Ectodermal cell (in vitro differentiated cells): ENCODE measurements around the gene DLGAP5.

Source experiments
- H3K27ac ChIP-seq: 2 replicates; pipeline ENCODE4 v1.7.0; 2013; ENCODE audit warnings: mild to moderate bottlenecking, low read depth, low read length; ENCODE audit not compliant: insufficient read depth, poor library complexity, severe bottlenecking
- H3K27me3 ChIP-seq: 2 replicates; pipeline ENCODE4 v1.7.0; 2013; ENCODE audit warnings: mild to moderate bottlenecking, low read length; ENCODE audit not compliant: insufficient read depth, control insufficient read depth, poor library complexity, severe bottlenecking
- H3K36me3 ChIP-seq: one replicate; pipeline ENCODE4 v1.7.0; 2013; ENCODE audit warnings: low read length; ENCODE audit not compliant: control insufficient read depth, insufficient read depth
- H3K4me1 ChIP-seq: one replicate; pipeline ENCODE4 v1.7.0; 2013; ENCODE audit warnings: low read length; ENCODE audit not compliant: control insufficient read depth, insufficient read depth
- H3K4me3 ChIP-seq: 2 replicates; pipeline ENCODE4 v1.7.0; 2013; ENCODE audit warnings: low read depth, low read length, control low read depth; ENCODE audit not compliant: insufficient read depth
- H3K9me3 ChIP-seq: 2 replicates; pipeline ENCODE4 v1.7.0; 2013; ENCODE audit warnings: mild to moderate bottlenecking, low read length, moderate library complexity; ENCODE audit not compliant: control insufficient read depth
- WGBS, 2 experiments: methylation state at CpG; one replicate each; pipeline ENCODE4 v1.1.7; 2013; ENCODE audit warnings: missing lambda C conversion rate in 2 of 2; 5-methylcytosine and 5-hydroxymethylcytosine counted together

DLGAP5 gene

DNA sequence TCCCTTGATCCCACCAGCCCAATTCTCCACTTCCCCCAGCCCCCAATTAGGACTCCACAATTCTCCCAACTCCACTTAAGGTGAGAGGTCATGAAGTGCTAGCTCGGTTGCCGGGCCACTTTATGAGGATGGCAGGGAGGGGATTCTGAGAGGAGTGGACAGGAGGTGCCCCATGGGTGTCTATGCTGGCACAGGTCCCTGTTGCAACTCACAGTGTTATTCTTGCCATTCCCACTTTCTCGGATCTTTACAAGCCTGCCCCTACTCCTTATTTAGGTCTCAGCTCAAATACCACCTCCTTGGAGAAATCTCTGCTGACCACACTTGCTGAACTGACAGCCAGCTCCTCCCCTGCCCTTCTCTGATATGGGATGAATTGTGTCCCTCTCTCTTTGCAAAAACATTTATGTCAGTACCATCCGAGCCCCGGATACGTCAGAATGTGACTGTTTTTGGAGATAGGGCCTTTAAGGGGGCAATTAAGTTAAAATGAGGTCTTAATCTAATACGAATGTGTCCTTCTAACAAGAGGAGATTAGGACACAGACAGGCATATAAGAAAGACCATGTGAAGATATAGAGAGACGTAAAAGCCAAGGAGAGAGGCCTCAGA is 66.5 kb downstream of the DLGAP5 start:
- Histone ChIP-seq H3K4me3 (no peak overlapping the region), H3K4me1 (peaks cover 21% of the 10 kb centered on the region), H3K36me3 (no peaks in the 10 kb centered on the region), H3K27ac (no peak overlapping the region), H3K9me3 (peaks cover 2% of the 10 kb centered on the region), H3K27me3 (peaks cover 42% of the 10 kb centered on the region)
- WGBS, 2 experiments: 93 to 94% methylated on average over 8 of the region's 8 CpGs

DNA sequence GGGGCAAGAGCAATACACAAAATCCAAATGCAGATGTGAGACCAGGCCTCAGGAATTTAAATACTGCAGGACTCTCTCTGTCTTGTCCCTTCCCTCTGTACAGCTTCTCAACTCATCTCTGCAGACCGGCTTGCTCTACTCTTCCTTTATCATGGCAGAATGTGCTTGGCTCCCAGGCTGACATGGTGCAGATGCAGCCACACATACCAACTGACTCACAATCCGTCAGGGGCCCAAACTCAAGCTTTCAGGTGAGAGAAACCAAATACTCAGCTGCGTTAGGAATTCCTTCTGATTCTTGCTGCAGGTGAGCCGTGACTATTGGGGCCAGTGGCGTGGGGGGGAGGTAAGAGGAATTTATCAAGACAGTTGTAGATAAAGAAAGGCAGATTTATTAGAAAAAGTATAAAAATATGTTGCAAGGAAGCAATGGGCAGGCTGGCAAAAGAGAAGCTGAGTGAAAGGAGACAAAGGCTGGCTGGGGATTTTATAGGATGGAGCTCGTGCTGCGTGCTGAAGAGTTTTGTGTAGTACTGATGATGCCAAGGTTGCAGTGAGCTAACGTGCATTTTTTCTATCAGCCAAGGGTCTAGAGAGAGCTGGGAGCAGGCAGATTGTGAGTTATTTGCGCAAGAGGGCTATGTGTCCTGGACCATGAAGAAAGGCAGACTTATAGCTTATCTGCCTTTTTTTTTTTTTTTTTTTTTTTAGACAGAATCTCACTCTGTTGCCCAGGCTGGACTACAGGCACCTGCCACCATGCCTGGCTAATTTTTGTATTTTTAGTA is 67.3 kb downstream of the DLGAP5 start:
- H3K4me1 ChIP-seq: peaks cover 17% of the 10 kb centered on the region
- H3K27ac ChIP-seq: no peak overlapping the region
- 93 to 94% methylated on average over 9 of the region's 9 CpGs for WGBS, 2 experiments
- peaks cover 34% of the 10 kb centered on the region for H3K27me3 ChIP-seq
- H3K9me3 ChIP-seq: peaks cover 2% of the 10 kb centered on the region
- no peak overlapping the region for H3K4me3 ChIP-seq
- H3K36me3 ChIP-seq: no peaks in the 10 kb centered on the region

DNA sequence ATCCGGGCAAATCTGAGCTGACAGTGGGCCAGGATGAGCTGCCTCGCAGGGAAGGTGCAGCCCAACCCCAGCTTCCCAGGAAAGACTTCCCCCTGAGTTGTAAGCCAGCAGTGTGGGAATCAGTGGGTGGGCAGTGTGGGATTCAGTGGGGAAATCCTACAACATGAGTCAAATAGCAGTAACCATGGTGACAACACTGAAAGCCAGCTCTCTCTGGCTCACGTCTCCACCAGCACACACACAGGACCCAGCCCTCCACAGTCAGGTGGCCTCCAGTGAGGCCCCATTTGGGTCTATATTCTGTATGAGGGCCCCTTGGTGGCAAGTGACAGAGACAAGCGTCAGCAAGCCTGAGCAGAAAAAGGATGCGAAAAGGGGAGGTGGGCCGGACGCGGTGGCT is 68.3 kb downstream of the DLGAP5 start:
- 74 to 81% methylated on average over 8 of the region's 8 CpGs for WGBS, 2 experiments
- Histone ChIP-seq H3K27me3 (peaks cover 25% of the 10 kb centered on the region), H3K4me3 (no peak overlapping the region), H3K4me1 (peaks cover 17% of the 10 kb centered on the region), H3K27ac (no peak overlapping the region), H3K9me3 (peaks cover 2% of the 10 kb centered on the region), H3K36me3 (no peaks in the 10 kb centered on the region)

- Histone ChIP-seq H3K36me3 (no peaks in the 10 kb centered on the region), H3K27me3 (peaks cover 19% of the 10 kb centered on the region), H3K27ac (no peak overlapping the region), H3K4me1 (peaks cover 17% of the 10 kb centered on the region), H3K9me3 (peaks cover 2% of the 10 kb centered on the region), H3K4me3 (no peak overlapping the region)
- WGBS, 2 experiments: 84 to 88% methylated on average over 8 of the region's 8 CpGs
Observed at GRCh38 chr14:55122440-55122986, 68.9 kb downstream of the DLGAP5 start.

- Histone ChIP-seq H3K27ac (no peak overlapping the region), H3K9me3 (peaks cover 2% of the 10 kb centered on the region), H3K4me3 (no peak overlapping the region), H3K36me3 (no peaks in the 10 kb centered on the region), H3K27me3 (peaks cover 12% of the 10 kb centered on the region), H3K4me1 (peaks cover 17% of the 10 kb centered on the region)
- 91 to 92% methylated on average over 8 to 9 of the region's 9 CpGs for WGBS, 2 experiments
Observed at GRCh38 chr14:55121628-55122439, 69.6 kb downstream of the DLGAP5 start.

GRCh38 chr14:55120571-55121495 is 70.6 kb downstream of the DLGAP5 start:
- peaks cover 2% of the 10 kb centered on the region for H3K9me3 ChIP-seq
- H3K27ac ChIP-seq: no peak overlapping the region
- H3K4me3 ChIP-seq: no peak overlapping the region
- WGBS, 2 experiments: 79 to 83% methylated on average over 12 to 13 of the region's 13 CpGs
- H3K36me3 ChIP-seq: no peaks in the 10 kb centered on the region
- peaks cover 2% of the 10 kb centered on the region for H3K27me3 ChIP-seq
- peaks cover 17% of the 10 kb centered on the region for H3K4me1 ChIP-seq

DNA sequence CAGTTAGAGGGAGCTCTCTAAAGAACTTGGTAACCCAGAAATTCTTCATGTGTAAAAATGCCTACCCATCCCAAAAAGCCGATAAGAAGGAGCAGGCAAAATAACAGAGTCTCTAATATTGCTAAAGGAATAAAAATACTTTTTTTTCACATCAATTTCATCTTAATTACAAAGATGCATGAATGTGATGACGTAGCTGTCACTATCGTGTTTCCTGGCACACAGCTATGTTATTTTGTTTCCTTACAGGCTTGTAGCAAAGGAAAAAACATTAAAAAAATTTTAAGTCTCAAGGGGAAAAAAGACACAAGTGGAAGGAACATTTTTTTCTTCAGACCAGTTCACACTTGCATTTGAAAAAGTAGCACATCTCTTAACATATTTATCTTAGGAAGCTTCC is 72.6 kb downstream of the DLGAP5 start:
- Histone ChIP-seq H3K27me3 (no peaks in the 10 kb centered on the region), H3K27ac (no peak overlapping the region), H3K4me1 (peaks cover 17% of the 10 kb centered on the region), H3K9me3 (peaks cover under 1% of the 10 kb centered on the region), H3K4me3 (no peak overlapping the region), H3K36me3 (no peaks in the 10 kb centered on the region)
- WGBS, 2 experiments: 97 to 100% methylated on average over 3 of the region's 3 CpGs

DNA sequence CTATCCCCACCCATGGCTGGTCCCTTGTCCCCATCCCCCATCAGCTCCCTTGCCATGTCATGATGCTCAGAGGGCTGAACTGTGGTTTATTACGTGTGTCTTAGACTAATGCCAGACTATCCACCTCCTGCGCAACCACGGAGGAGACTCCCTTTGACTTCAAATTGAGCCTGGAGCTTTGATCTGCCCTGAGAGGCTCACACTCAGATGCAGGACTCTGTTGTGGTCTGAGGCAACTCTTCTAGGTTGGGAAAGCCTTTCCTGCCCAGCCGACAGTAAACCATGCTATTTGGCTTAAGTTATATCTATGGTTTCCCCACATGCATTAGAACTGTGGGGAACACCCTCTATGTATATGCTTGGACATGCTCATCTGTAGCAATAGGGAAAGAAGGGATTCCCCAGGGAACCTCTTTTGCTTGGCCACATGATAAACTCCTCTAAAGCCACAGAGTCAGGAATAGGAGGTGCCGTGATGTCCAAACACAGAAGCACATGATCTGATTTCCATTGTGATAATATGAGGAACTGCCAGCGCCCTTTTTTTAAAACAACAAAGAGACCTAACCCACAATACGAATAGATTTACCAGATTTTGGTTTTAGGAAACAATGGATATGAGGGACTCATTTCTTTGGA is 73.5 kb downstream of the DLGAP5 start:
- H3K27me3 ChIP-seq: no peaks in the 10 kb centered on the region
- no peak overlapping the region for H3K27ac ChIP-seq
- 94 to 95% methylated on average over 7 of the region's 7 CpGs for WGBS, 2 experiments
- no peaks in the 10 kb centered on the region for H3K9me3 ChIP-seq
- no peak overlapping the region for H3K4me3 ChIP-seq
- H3K36me3 ChIP-seq: no peaks in the 10 kb centered on the region
- peaks cover 15% of the 10 kb centered on the region for H3K4me1 ChIP-seq
